D721Med (cell line): ENCODE results near the gene CIB4.
A peak's percentile ranks its signal among the peaks of the same experiment; 100 is the strongest.

Source experiments
- DNase-seq: peaks from one replicate; pipeline ENCODE4 v3.0.0; 2011; ENCODE audit warnings: low spot score; ENCODE audit not compliant: insufficient read length
- FAIRE-seq: peaks from 2 replicates; lab custom pipeline; 2011; peaks lifted over from hg19 to GRCh38; lab: Jason Lieb, UNC
- CTCF ChIP-seq: IDR thresholded peaks from 2 replicates; pipeline ENCODE4 v1.5.1; 2012; ENCODE audit warnings: mild to moderate bottlenecking, control low read depth; ENCODE audit not compliant: insufficient read depth; ENCODE audit errors: missing control alignments

The CIB4 gene

DNA sequence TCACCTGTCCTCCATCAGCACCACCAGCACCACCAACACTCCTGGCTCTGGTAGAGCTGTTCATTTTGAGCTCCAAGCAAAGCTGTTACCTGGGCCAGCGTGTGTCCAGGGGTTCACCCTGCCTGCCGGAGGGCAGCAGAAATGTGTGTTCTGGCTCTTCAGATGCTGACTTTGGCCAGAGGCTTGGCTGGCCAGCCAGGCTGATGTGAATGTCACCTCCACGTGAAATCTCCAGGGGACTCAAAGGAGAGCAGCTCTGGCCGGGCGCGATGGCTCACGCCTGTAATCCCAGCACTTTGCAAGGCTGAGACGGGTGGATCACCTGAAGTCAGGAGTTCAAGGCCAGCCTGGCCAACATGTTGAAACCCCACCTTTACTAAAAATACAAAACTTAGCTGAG, 33.5 kb downstream of the CIB4 start:
- no peak for TF ChIP-seq CTCF
- no peak for DNase-seq
- no peak for FAIRE-seq

- TF ChIP-seq CTCF: no peak
- DNase-seq (no peak), FAIRE-seq (no peak)
Observed at GRCh38 chr2:26606847-26607190, 34.3 kb downstream of the CIB4 start.

- no peak for TF ChIP-seq CTCF
- FAIRE-seq: no peak
- DNase-seq: no peak
Observed at GRCh38 chr2:26605999-26606846, 34.9 kb downstream of the CIB4 start.

DNA sequence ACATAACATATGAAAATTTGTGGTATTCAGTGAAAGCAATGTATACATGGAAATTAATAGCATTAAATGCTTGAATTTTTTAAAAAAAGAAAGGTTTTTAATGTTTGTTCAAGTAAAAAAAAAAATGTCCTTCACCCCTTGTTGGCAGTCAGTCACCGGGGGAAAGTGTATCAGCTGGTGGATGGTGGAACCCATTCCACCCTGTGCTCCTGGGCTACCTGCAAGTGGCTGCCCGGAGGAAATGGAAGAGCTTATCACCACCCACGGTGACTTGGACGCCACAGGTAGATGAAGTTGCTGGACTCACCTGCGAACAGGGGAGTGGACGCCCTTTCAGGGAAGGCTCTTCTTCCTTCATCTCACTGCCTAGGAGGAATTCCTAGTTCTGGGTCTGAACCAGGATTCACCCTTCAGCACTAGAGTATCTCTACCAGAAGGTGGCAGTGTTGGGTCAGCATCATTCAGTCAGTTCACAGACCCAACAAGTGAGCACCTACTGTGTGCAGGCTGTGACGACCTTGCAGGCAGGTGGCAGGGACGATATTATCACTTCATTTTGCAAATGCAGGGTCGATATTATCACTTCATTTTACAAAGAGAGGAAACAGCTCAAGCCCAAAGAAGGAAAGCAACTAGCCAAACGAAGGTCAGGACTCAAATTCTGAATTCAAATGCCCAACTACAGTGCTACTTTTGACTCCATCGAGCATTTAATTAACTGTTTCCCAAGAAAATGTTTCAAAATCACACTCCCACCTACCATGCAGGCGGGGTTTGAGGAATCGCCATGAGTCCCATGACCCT, 35.8 kb downstream of the CIB4 start:
- FAIRE-seq (peak; percentile 75), DNase-seq (no peak)
- peak; percentile 94 for TF ChIP-seq CTCF

GRCh38 chr2:26602575-26602974, 38.6 kb downstream of the CIB4 start:
- FAIRE-seq: no peak
- no peak for TF ChIP-seq CTCF
- DNase-seq: no peak

- no peak for TF ChIP-seq CTCF
- FAIRE-seq (no peak), DNase-seq (no peak)
Observed at GRCh38 chr2:26599387-26599786, 41.8 kb downstream of the CIB4 start.

- TF ChIP-seq CTCF: no peak
- FAIRE-seq (no peak), DNase-seq (no peak)
Observed at GRCh38 chr2:26598996-26599373, 42.2 kb downstream of the CIB4 start.
